Measurements from ENCODE around the gene OR10Z1.
A peak's percentile ranks its signal among the peaks of the same experiment; 100 is the strongest.

DNA sequence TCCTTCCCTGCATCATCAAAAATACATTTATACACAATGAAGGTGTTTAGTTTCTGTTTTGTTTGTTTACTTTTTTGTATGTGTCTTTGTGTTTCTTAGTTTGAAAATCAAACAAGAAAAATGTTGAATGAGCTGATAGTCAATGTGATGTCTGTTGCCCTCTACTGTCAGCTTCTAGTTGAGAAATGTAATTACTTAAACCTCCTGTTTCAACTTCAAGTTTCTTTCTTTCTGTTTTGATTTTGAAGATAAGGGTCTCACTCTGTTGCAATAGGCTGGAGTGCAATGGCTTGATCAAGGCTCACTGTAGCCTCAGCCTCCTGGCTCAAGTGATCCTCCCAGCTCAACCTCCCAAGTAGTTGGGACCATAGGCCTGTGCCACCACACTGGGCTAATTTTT lies 44.0 kb downstream of the OR10Z1 start:
- peak; percentile 62 for TF ChIP-seq CEBPB (tag; IDR thresholded peaks at IDR 0.05)
- TF ChIP-seq ZKSCAN8 (CRISPR knock-in tag; IDR thresholded peaks at IDR 0.05): no peak
- no peak for TF ChIP-seq ZNF76 (CRISPR knock-in tag; IDR thresholded peaks at IDR 0.05; ENCODE audit: borderline replicate concordance)
- TF ChIP-seq ZNF639 (CRISPR knock-in tag; conservative IDR thresholded peaks at IDR 0.05 in 1 of 2, IDR thresholded peaks at IDR 0.05 in 1 of 2): no peak
- no peak for TF ChIP-seq SIN3A (IDR thresholded peaks at IDR 0.05; ENCODE audit: borderline replicate concordance in 2 of 2, control insufficient read depth in 1 of 2, low read depth in 2 of 2, low read length in 2 of 2)

Data from K562 (cell line).